ENCODE data around the gene DLGAP3.

DNA sequence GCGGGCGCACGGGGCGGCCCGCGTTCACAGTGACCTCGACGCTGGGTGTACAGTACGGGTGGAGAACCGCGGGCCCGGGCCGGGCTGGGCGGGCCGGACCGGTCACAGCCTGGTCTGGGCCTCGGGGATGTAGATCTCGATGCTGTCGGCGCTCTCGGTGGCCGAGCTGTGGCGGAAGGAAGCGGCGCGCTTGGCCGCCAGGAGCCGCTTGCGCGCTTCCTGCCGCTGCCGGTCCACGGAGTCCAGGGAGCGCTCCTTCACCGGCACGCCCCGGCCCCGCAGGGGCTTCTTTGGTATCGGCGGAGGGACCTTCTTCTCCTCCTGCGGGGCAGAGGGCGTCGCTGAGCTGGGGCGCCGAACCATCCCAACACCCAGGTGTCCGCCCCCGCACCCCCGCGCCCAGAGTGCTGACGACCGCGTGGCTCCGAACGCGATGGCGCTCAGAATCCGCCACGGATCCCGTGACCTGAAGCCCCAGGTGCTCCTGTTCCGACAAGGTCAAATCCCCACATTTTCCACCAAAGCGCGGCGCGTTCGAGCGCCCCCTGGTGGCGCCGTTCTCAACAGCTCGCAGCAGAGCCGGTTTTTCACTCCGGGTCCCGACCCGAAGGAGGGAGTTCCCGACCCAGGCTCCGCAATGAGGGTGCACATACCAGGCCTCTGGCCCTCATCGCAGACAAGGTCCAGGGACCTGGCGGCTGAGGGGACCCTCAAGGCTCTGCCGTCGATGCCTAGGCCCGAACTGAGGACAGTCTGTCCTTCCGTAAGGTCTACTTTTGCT lies 63.3 kb downstream of the DLGAP3 start:
- no peak for TF ChIP-seq EZH2 (IDR thresholded peaks at IDR 0.05; ENCODE audit: borderline replicate concordance, low read length)
- TF ChIP-seq, protein P1, sequence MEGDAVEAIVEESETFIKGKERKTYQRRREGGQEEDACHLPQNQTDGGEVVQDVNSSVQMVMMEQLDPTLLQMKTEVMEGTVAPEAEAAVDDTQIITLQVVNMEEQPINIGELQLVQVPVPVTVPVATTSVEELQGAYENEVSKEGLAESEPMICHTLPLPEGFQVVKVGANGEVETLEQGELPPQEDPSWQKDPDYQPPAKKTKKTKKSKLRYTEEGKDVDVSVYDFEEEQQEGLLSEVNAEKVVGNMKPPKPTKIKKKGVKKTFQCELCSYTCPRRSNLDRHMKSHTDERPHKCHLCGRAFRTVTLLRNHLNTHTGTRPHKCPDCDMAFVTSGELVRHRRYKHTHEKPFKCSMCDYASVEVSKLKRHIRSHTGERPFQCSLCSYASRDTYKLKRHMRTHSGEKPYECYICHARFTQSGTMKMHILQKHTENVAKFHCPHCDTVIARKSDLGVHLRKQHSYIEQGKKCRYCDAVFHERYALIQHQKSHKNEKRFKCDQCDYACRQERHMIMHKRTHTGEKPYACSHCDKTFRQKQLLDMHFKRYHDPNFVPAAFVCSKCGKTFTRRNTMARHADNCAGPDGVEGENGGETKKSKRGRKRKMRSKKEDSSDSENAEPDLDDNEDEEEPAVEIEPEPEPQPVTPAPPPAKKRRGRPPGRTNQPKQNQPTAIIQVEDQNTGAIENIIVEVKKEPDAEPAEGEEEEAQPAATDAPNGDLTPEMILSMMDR (conservative IDR thresholded peaks at IDR 0.05 in 1 of 2, IDR thresholded peaks at IDR 0.05 in 1 of 2; ENCODE audit: extremely low read depth in 1 of 2, insufficient read depth in 1 of 2, low read depth in 1 of 2, low read length in 2 of 2) = peak; percentile 78 to 96

Data from mammary epithelial cell (primary cell).